SK-N-MC (cell line): ENCODE data around the gene DCBLD2.

ENCODE experiments used
- DNase-seq: peaks from one replicate; pipeline ENCODE4 v3.0.0-alpha.2; 2011; ENCODE audit warnings: low read depth, low spot score
- H3K27ac ChIP-seq: fragments of 200-600 bp; sonication (generic); 2 replicates; pipeline ENCODE4 v1.5.1; 2016; ENCODE audit warnings: mixed run types
- H3K36me3 ChIP-seq: fragments of 200-600 bp; sonication (generic); 2 replicates; pipeline ENCODE4 v1.6.1; 2017; ENCODE audit warnings: antibody characterized with exemption, low read length, mixed read lengths; ENCODE audit not compliant: insufficient read depth
- H3K4me3 ChIP-seq: fragments of 200-600 bp; sonication (generic); 2 replicates; pipeline ENCODE4 v1.5.1; 2016
- H3K9ac ChIP-seq: fragments of 200-600 bp; sonication (generic); 2 replicates; pipeline ENCODE4 v1.8.0; 2017; ENCODE audit warnings: mixed run types, mixed read lengths; ENCODE audit not compliant: insufficient read length
- H3K9me3 ChIP-seq: fragments of 200-600 bp; sonication (generic); 2 replicates; pipeline ENCODE4 v1.6.1; 2017; ENCODE audit warnings: low read depth, mild to moderate bottlenecking, antibody characterized with exemption, low read length, moderate library complexity, mixed read lengths
- EZH2 ChIP-seq: fragments of 200-600 bp; sonication (generic); IDR thresholded peaks from one replicate; pipeline ENCODE4 v1.6.1; 2017; ENCODE audit warnings: antibody characterized with exemption
- FOXP2 ChIP-seq: optimal IDR thresholded peaks from 2 replicates; pipeline ENCODE3; 2011; ENCODE audit warnings: mild to moderate bottlenecking, moderate library complexity; ENCODE audit not compliant: insufficient read depth; ENCODE audit errors: extremely low read length, control extremely low read depth
- POLR2AphosphoS5 ChIP-seq: IDR thresholded peaks from 2 replicates; pipeline ENCODE4 v1.6.1; 2012; ENCODE audit warnings: mild to moderate bottlenecking, low read depth, low read length, borderline replicate concordance

DCBLD2 gene

GRCh38 chr3:98811048-98811447 is 90.4 kb downstream of the DCBLD2 start:
- TF ChIP-seq POLR2AphosphoS5 (no peak), FOXP2 (no peak)
- no peak overlapping the region for H3K9ac ChIP-seq

DNA sequence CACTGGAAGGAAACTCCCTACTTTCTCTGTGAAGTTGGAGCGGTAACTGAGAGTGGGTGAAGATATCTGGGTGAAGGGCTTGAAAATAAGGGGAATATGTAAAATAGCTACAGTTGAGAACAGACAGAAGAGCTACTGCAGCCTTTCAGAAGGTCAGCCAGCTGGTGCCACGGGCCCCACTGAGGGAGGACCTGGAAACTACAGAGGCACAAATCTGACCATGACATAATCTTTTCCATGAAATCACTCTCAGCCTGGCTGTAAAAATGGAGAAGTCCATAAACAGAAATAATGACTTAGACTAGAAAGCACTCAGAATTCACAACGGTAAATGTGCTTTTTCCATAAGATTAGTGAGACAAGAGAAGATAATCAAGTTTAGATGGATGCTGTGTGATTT is 91.9 kb downstream of the DCBLD2 start:
- DNase-seq = no peak
- Histone ChIP-seq H3K9ac (no peak overlapping the region), H3K27ac (no peak overlapping the region), H3K4me3 (no peak overlapping the region), H3K36me3 (peaks cover 69% of the 10 kb centered on the region), H3K9me3 (no peaks in the 10 kb centered on the region)
- no peak for TF ChIP-seq EZH2
- no peak for TF ChIP-seq FOXP2
- TF ChIP-seq POLR2AphosphoS5 = no peak

More at GRCh38 chr3:98811048-98811447, 90.4 kb downstream of the DCBLD2 start:
- H3K9me3 ChIP-seq = no peaks in the 10 kb centered on the region
- peaks cover 55% of the 10 kb centered on the region for H3K36me3 ChIP-seq
- no peak overlapping the region for H3K4me3 ChIP-seq
- no peak overlapping the region for H3K27ac ChIP-seq
- no peak for DNase-seq

GRCh38 chr3:98808071-98808470 is 93.4 kb downstream of the DCBLD2 start:
- Histone ChIP-seq H3K27ac (no peak overlapping the region), H3K9ac (no peak overlapping the region), H3K36me3 (peaks cover 62% of the 10 kb centered on the region), H3K4me3 (no peak overlapping the region), H3K9me3 (no peaks in the 10 kb centered on the region)
- no peak for TF ChIP-seq EZH2
- no peak for DNase-seq

DNA sequence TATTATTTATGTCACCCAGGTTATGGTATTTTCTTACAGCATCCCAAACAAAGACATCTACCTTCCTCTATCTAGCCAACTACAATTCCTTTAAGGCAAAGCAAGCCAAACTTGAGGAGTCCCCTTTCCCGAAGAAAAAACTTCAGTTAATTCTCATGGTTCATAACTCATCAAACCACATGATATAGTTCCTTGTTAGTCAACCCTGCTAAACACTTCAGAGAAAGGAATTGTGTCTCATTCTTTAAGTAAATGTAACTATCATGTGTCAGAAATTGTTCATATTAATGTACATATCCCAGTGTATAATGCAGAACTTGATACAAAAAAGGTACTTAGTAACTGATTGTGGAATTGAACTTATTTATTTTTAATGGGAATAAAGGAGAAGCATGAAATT is 93.9 kb downstream of the DCBLD2 start:
- H3K9ac ChIP-seq = no peak overlapping the region
- TF ChIP-seq POLR2AphosphoS5 (no peak), EZH2 (no peak), FOXP2 (no peak)
- no peak overlapping the region for H3K27ac ChIP-seq
- DNase-seq = no peak
- peaks cover 62% of the 10 kb centered on the region for H3K36me3 ChIP-seq
- H3K4me3 ChIP-seq = no peak overlapping the region
- no peaks in the 10 kb centered on the region for H3K9me3 ChIP-seq

- Histone ChIP-seq H3K36me3 (peaks cover 62% of the 10 kb centered on the region), H3K4me3 (no peak overlapping the region), H3K9ac (no peak overlapping the region), H3K9me3 (no peaks in the 10 kb centered on the region), H3K27ac (no peak overlapping the region)
- no peak for DNase-seq
- TF ChIP-seq POLR2AphosphoS5 = no peak
- TF ChIP-seq EZH2 = no peak
- TF ChIP-seq FOXP2 = no peak
These were observed 94.5 kb downstream of the DCBLD2 start for GRCh38 chr3:98807011-98807410.

DNA sequence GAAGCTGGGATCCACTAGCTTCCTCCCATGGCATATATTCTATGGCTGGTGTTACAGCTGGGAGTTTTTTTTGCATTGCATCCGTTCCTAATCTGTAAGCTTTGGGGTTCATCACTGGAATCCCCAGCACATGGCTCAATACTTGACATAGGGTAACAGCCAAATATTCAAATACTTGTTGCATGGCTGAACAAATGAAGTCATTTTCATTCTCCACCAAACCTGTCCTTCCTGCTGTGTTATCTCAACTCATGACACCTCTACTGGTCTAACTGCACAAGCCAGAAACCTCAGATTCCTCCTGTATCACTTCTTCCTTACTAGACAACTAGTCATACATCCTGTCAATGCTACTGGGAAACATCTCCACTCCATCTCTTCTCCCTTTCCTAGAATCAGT is 95.0 kb downstream of the DCBLD2 start:
- no peak overlapping the region for H3K4me3 ChIP-seq
- no peak for DNase-seq
- H3K27ac ChIP-seq = no peak overlapping the region
- H3K9ac ChIP-seq = no peak overlapping the region
- H3K36me3 ChIP-seq = peaks cover 62% of the 10 kb centered on the region
- H3K9me3 ChIP-seq = no peaks in the 10 kb centered on the region
- TF ChIP-seq POLR2AphosphoS5 = no peak
- TF ChIP-seq EZH2 = no peak
- TF ChIP-seq FOXP2 = no peak

GRCh38 chr3:98805571-98805970 is 95.9 kb downstream of the DCBLD2 start:
- no peak overlapping the region for H3K4me3 ChIP-seq
- no peak for TF ChIP-seq POLR2AphosphoS5
- TF ChIP-seq EZH2 = no peak
- no peak for TF ChIP-seq FOXP2
- no peak for DNase-seq
- H3K36me3 ChIP-seq = peaks cover 60% of the 10 kb centered on the region
- no peak overlapping the region for H3K9ac ChIP-seq
- H3K9me3 ChIP-seq = no peaks in the 10 kb centered on the region
- no peak overlapping the region for H3K27ac ChIP-seq

GRCh38 chr3:98801043-98801747 is 100.3 kb downstream of the DCBLD2 start:
- no peak for TF ChIP-seq POLR2AphosphoS5
- peaks cover 39% of the 10 kb centered on the region for H3K36me3 ChIP-seq
- no peak overlapping the region for H3K9ac ChIP-seq
- H3K4me3 ChIP-seq = no peak overlapping the region
- no peak overlapping the region for H3K27ac ChIP-seq
- H3K9me3 ChIP-seq = no peaks in the 10 kb centered on the region
- DNase-seq = no peak

DNA sequence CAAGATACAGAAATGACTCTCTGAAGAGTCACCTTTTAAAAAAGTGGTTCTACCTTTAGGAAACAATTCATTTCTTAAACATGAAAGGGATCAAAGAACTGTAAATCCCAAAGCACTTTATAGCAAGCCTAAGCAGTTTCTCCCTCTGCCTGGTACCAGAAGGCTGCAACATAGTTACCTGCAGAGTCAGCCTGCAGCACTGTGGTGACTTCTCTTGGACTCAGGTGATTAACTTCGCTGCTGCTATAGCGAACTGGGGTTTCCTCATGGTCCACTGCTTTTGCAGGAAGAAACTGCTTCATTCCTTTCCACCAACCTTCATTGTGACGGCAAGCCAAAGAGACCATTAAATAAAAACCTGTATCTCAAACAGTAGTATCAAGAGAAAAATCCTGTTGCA is 101.1 kb downstream of the DCBLD2 start:
- H3K36me3 ChIP-seq = peaks cover 32% of the 10 kb centered on the region
- H3K27ac ChIP-seq = no peak overlapping the region
- no peaks in the 10 kb centered on the region for H3K9me3 ChIP-seq
- H3K4me3 ChIP-seq = no peak overlapping the region
- no peak for DNase-seq
- no peak overlapping the region for H3K9ac ChIP-seq
- TF ChIP-seq POLR2AphosphoS5 = no peak
- no peak for TF ChIP-seq EZH2
- no peak for TF ChIP-seq FOXP2
